OCI-LY7 (cell line): ENCODE measurements around the gene CALN1. TPM values are rescaled to one million over a fixed set of nuclear protein-coding genes. Genes with fewer than 3 reads are reported as not detected.

Experiments used
- BruUV-seq: library from RNA; stranded (reverse); fragments of 400-500 nt; replicated peaks from 2 replicates; lab custom pipeline; 2021; lab: Mats Ljungman, UMichigan
- CTCF ChIA-PET: fragments of 300-600 bp; sonication (Branson Sonifier 250); formaldehyde crosslinking; loops from one replicate; lab custom pipeline; 2022; ENCODE audit warnings: antibody characterized with exemption; ENCODE audit not compliant: unreplicated experiment; lab: Charles Lee
- POLR2A ChIA-PET: fragments of 300-600 bp; sonication (Branson Sonifier 250); formaldehyde crosslinking; loops from one replicate; lab custom pipeline; 2022; ENCODE audit warnings: antibody characterized with exemption; lab: Charles Lee
- DNase-seq: peaks from one replicate; pipeline ENCODE4 v3.0.0-alpha.2; 2015; ENCODE audit warnings: low spot score
- H2AFZ ChIP-seq: fragments of 200-600 bp; sonication (generic), shearing (Covaris generic); 2 replicates; pipeline ENCODE4 v1.6.1; 2014; ENCODE audit warnings: mild to moderate bottlenecking, antibody characterized with exemption, low read length, moderate library complexity
- H3K27ac ChIP-seq: fragments of 200-600 bp; sonication (generic); 2 replicates; pipeline ENCODE4 v1.5.1; 2014; ENCODE audit warnings: mixed run types, low read depth, mild to moderate bottlenecking, moderate library complexity, low read length, inconsistent platforms; ENCODE audit not compliant: poor library complexity, severe bottlenecking
- H3K36me3 ChIP-seq: fragments of 200-600 bp; sonication (generic); 2 replicates; pipeline ENCODE4 v1.6.1; 2014; ENCODE audit warnings: mild to moderate bottlenecking, antibody characterized with exemption, low read length, moderate library complexity, mixed read lengths; ENCODE audit not compliant: insufficient read depth
- H3K4me1 ChIP-seq: fragments of 200-600 bp; sonication (generic); 2 replicates; pipeline ENCODE4 v1.5.1; 2014; ENCODE audit warnings: mild to moderate bottlenecking, low read length; ENCODE audit not compliant: insufficient read depth, poor library complexity, severe bottlenecking
- H3K4me2 ChIP-seq: fragments of 200-600 bp; sonication (generic); 2 replicates; pipeline ENCODE4 v1.6.1; 2014; ENCODE audit warnings: mild to moderate bottlenecking, low read length
- H3K4me3 ChIP-seq: fragments of 200-600 bp; sonication (generic); 2 replicates; pipeline ENCODE4 v1.5.1; 2014; ENCODE audit warnings: mild to moderate bottlenecking, low read depth, low read length; ENCODE audit not compliant: poor library complexity, severe bottlenecking
- H3K79me2 ChIP-seq: fragments of 200-600 bp; sonication (generic); 2 replicates; pipeline ENCODE4 v1.6.1; 2016; ENCODE audit warnings: low read depth, mild to moderate bottlenecking, low read length, moderate library complexity, mixed read lengths; ENCODE audit not compliant: insufficient read depth
- H3K9me2 ChIP-seq: fragments of 200-600 bp; sonication (generic); 2 replicates; pipeline ENCODE4 v1.6.1; 2016; ENCODE audit warnings: mild to moderate bottlenecking, low read length, mixed read lengths; ENCODE audit not compliant: insufficient read depth
- H3K9me3 ChIP-seq: fragments of 200-600 bp; sonication (generic); 2 replicates; pipeline ENCODE4 v1.6.1; 2014; ENCODE audit warnings: mild to moderate bottlenecking, mixed run types, low read length, mixed read lengths
- H4K20me1 ChIP-seq: fragments of 200-600 bp; sonication (generic); 2 replicates; pipeline ENCODE4 v1.6.1; 2014; ENCODE audit warnings: mild to moderate bottlenecking, antibody characterized with exemption, low read length, moderate library complexity, mixed read lengths; ENCODE audit not compliant: insufficient read depth
- EZH2phosphoT487 ChIP-seq: fragments of 200-600 bp; sonication (generic); IDR thresholded peaks from 2 replicates; pipeline ENCODE4 v1.6.1; 2018; ENCODE audit warnings: low read depth, borderline replicate concordance, mild to moderate bottlenecking, mixed run types, antibody characterized with exemption, low read length, moderate library complexity, mixed read lengths
- intact Hi-C: fragments of 100-400 bp; cut with micrococcal nuclease; formaldehyde crosslinking; loops from one replicate; pipeline ENCODE4 v1.10.0; 2022; ENCODE audit not compliant: unreplicated experiment
- total RNA-seq, 2 experiments: library from RNA; depleted of rRNA in 1 of 2; stranded (reverse); fragments of >200 nt in 1 of 2; shearing (Covaris generic) in 1 of 2; gene quantifications; 2 replicates each; pipeline ENCODE4 v1.2.3, GENCODE V29; 2014 to 2022
- TF ChIP-seq, protein P1 (sequence below): fragments of 200-600 bp; sonication (generic); conservative IDR thresholded peaks from 2 replicates; pipeline ENCODE4 v1.5.1; 2014; ENCODE audit warnings: mild to moderate bottlenecking, antibody characterized with exemption, low read length, moderate library complexity, mixed read lengths

Gene CALN1
- total RNA-seq, 2 experiments from 2014 or later: not detected

DNA sequence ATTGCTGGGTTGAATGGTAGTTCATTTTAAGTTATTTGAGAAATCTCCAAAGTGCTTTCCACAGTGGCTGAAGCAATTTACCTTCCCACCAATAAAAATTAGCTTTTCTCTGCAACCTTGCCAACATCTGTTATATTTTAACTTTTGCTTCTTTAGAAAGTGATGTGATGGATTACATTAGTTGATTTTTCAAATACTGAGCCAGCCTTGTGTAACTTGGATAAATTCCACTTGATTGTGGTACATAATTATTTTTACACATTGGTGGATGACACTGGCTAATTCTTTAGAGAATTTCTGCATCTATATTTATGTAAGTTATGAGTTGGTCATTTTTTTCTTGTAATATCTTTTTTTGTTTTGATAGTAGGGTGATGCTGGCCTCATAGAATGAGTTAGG lies 646.1 kb downstream of the CALN1 start:
- H3K9me3 ChIP-seq: 0 out of 2 replicates have a peak, but pooled peaks cover 12% of the 10 kb centered on the region
- BruUV-seq: no TSS peak
- intact Hi-C loops: no loop called here
- ChIA-PET CTCF (no interaction called here), POLR2A (no interaction called here)
- H3K79me2 ChIP-seq: no peaks in the 10 kb centered on the region
- TF ChIP-seq EZH2phosphoT487: no peak
- TF ChIP-seq, protein P1, sequence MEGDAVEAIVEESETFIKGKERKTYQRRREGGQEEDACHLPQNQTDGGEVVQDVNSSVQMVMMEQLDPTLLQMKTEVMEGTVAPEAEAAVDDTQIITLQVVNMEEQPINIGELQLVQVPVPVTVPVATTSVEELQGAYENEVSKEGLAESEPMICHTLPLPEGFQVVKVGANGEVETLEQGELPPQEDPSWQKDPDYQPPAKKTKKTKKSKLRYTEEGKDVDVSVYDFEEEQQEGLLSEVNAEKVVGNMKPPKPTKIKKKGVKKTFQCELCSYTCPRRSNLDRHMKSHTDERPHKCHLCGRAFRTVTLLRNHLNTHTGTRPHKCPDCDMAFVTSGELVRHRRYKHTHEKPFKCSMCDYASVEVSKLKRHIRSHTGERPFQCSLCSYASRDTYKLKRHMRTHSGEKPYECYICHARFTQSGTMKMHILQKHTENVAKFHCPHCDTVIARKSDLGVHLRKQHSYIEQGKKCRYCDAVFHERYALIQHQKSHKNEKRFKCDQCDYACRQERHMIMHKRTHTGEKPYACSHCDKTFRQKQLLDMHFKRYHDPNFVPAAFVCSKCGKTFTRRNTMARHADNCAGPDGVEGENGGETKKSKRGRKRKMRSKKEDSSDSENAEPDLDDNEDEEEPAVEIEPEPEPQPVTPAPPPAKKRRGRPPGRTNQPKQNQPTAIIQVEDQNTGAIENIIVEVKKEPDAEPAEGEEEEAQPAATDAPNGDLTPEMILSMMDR: no peak
- H2AFZ ChIP-seq: no peak overlapping the region
- no peak overlapping the region for H3K4me3 ChIP-seq
- H4K20me1 ChIP-seq: no peaks in the 10 kb centered on the region
- no peaks in the 10 kb centered on the region for H3K36me3 ChIP-seq
- H3K4me1 ChIP-seq: no peaks in the 10 kb centered on the region
- no peak overlapping the region for H3K27ac ChIP-seq
- no peak for DNase-seq
- no peaks in the 10 kb centered on the region for H3K9me2 ChIP-seq
- no peak overlapping the region for H3K4me2 ChIP-seq

DNA sequence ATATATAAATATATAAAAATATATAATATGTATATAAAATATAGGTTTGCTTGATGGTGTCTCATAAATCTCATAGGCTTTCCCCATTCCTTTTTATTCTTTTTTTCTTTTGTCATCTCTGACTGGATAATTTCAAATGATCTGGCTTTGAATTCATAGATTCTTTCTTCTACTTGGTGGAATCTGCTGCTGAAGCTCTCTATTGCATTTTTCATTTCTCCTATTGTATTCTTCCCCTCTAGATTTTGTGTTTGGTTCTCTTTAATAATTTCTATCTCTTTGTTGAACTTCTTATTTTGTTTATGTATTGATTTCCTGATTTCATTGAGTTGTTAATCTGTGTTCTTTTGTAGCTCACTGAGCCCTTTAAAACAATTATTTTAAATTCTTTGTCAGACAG lies 650.8 kb downstream of the CALN1 start:
- H3K79me2 ChIP-seq: no peaks in the 10 kb centered on the region
- no peak for DNase-seq
- no peaks in the 10 kb centered on the region for H3K36me3 ChIP-seq
- intact Hi-C loops: no loop called here
- no peaks in the 10 kb centered on the region for H3K9me2 ChIP-seq
- H3K27ac ChIP-seq: no peak overlapping the region
- 0 out of 2 replicates have a peak, but pooled peaks cover 10% of the 10 kb centered on the region for H3K9me3 ChIP-seq
- H3K4me3 ChIP-seq: no peak overlapping the region
- POLR2A ChIA-PET: no interaction called here
- no TSS peak for BruUV-seq
- H3K4me1 ChIP-seq: no peaks in the 10 kb centered on the region
- TF ChIP-seq, protein P1: no peak
- no peak overlapping the region for H2AFZ ChIP-seq
- CTCF ChIA-PET: no interaction called here
- no peak overlapping the region for H3K4me2 ChIP-seq
- no peaks in the 10 kb centered on the region for H4K20me1 ChIP-seq

DNA sequence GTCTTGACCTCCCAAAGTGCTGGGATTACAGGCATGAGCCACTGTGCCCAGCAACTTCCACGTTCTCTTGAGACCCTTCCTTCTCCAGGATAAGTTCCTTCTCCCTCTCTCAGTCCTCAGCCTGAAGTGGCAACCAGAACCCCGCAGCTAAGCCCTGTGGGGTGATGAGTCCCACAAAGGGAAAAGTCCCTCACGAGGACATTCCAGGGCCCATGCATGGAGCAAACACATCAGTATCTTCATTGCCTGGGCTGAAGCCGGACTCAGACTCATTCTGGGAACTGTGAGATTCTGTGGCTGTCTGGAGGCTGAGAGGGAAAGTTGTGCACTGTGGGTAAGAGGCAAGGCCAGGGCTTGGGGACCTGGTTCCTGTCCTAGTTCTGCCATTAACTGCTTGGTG lies 657.3 kb downstream of the CALN1 start:
- Histone ChIP-seq H3K27ac (no peak overlapping the region), H3K36me3 (no peaks in the 10 kb centered on the region), H4K20me1 (no peaks in the 10 kb centered on the region), H3K4me2 (no peak overlapping the region), H3K79me2 (no peaks in the 10 kb centered on the region), H3K4me3 (no peak overlapping the region), H3K4me1 (no peaks in the 10 kb centered on the region), H2AFZ (no peak overlapping the region), H3K9me3 (no peaks in the 10 kb centered on the region), H3K9me2 (no peaks in the 10 kb centered on the region)
- DNase-seq: no peak
- CTCF ChIA-PET: no interaction called here
- intact Hi-C loops: no loop called here
- TF ChIP-seq EZH2phosphoT487: no peak
- TF ChIP-seq, protein P1: no peak
- no TSS peak for BruUV-seq
- POLR2A ChIA-PET: no interaction called here
